Prostate gland (tissue), 2 donors: ENCODE data around the gene CHRND.

Experiments
- POLR2A ChIP-seq: fragments of 450-650 bp; IDR thresholded peaks from one replicate; pipeline ENCODE4 v1.6.1; 2016; ENCODE audit warnings: antibody characterized with exemption, mild to moderate bottlenecking
- POLR2AphosphoS5 ChIP-seq: sonication (generic); formaldehyde crosslinking; IDR thresholded peaks from one replicate; pipeline ENCODE4 v1.6.1; 2017; ENCODE audit warnings: antibody characterized with exemption
- TF ChIP-seq, protein P1 (sequence below), 4 experiments: fragments of 200-600 bp in 2 of 4; fragments of 450-650 bp in 2 of 4; sonication (generic) in 2 of 4; IDR thresholded peaks; 1 replicate in 3 of 4; 2 replicates in 1 of 4; pipeline ENCODE4 v1.5.1; 2016 to 2019; ENCODE audit warnings: antibody characterized with exemption in 4 of 4, mild to moderate bottlenecking in 2 of 4, moderate library complexity in 2 of 4

DNA sequence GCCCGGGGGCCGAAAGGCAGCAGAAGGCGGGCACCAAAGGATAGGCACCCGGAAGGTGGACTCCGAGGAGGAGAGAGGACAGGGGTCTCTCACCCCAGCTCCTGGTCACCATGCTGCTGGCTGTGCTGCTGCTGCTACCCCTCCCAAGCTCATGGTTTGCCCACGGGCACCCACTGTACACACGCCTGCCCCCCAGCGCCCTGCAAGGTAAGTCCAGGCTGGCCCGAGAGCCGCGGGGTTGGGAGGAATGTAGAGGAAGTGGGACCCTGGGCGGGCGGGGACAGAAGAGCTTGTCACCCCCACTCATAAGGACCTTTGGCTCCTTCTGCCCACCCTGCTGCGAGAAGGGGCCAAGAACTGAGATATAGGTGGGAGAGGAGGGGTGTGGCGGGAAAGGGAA lies 5.5 kb upstream of the CHRND start:
- TF ChIP-seq POLR2A = no peak
- no peak for TF ChIP-seq POLR2AphosphoS5
- TF ChIP-seq, protein P1, sequence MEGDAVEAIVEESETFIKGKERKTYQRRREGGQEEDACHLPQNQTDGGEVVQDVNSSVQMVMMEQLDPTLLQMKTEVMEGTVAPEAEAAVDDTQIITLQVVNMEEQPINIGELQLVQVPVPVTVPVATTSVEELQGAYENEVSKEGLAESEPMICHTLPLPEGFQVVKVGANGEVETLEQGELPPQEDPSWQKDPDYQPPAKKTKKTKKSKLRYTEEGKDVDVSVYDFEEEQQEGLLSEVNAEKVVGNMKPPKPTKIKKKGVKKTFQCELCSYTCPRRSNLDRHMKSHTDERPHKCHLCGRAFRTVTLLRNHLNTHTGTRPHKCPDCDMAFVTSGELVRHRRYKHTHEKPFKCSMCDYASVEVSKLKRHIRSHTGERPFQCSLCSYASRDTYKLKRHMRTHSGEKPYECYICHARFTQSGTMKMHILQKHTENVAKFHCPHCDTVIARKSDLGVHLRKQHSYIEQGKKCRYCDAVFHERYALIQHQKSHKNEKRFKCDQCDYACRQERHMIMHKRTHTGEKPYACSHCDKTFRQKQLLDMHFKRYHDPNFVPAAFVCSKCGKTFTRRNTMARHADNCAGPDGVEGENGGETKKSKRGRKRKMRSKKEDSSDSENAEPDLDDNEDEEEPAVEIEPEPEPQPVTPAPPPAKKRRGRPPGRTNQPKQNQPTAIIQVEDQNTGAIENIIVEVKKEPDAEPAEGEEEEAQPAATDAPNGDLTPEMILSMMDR (IDR thresholded peaks at IDR 0.05) = no peak
